Measurements from ENCODE around the gene RIN3. TPM values are rescaled to one million over a fixed set of nuclear protein-coding genes. Genes with fewer than 3 reads are reported as not detected.

RIN3 gene
- total RNA-seq, 1 experiment from 2014 or later = 1.5 TPM

DNA sequence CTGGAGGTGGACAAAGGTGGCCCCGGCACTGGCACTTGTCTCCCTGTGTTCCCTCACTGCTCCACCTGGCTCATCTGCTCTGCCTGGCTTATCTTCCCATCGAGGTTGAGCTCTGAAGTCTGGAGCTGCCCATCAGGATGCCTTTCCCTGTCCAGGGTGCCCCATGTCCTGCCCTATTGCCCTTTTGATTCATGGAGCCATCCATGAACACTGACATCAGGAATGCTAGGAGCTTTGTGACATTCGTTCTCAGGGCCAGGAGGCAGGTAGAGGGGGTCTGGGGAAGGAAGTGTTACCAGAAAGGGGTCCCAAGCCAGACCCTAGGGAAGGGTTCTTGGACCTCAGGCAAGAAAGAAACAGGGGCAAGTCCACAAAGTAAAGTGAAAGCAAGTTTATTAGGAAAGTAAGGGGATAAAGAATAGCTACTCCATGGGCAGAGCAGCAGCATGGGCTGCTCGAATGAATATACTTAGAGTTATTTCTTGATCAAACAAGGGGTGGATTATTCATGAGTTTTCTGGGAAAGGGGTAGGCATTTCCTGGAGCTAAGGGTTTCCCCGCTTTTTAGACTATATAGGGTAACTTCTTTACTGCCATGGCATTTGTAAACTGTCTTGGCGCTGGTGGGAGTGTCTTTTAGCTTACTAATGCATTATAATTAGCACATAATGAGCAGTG lies 51.6 kb downstream of the RIN3 start:
- Histone ChIP-seq H3K9ac (ENCODE audit: extremely low read depth, insufficient read length, low read length) (no peak overlapping the region), H3K4me2 (ENCODE audit: insufficient read depth, insufficient read length, low read length) (no peak overlapping the region), H3K79me1 (ENCODE audit: insufficient read depth, low read depth, low read length, poor library complexity, severe bottlenecking) (no peaks in the 10 kb centered on the region), H3K4ac (ENCODE audit: low read depth, low read length) (no peak overlapping the region), H4K91ac (ENCODE audit: insufficient read length, low read depth, low read length) (no peak overlapping the region), H2AFZ (ENCODE audit: low read length) (no peak overlapping the region), H3K56ac (ENCODE audit: insufficient read length, low read depth, low read length) (no peak overlapping the region), H3K18ac (ENCODE audit: insufficient read length, low read depth, low read length) (no peak overlapping the region), H2BK5ac (ENCODE audit: insufficient read length, low read length) (no peak overlapping the region), H3T11ph (ENCODE audit: low read length) (no peak overlapping the region), H2BK15ac (ENCODE audit: low read depth, low read length) (no peak overlapping the region), H2BK120ac (ENCODE audit: low read depth, low read length, poor library complexity, severe bottlenecking) (no peak overlapping the region), H3K4me1 (ENCODE audit: insufficient read depth, low read length) (no peaks in the 10 kb centered on the region), H4K8ac (replicated peaks; ENCODE audit: insufficient read length, low read depth, low read length) (no peak overlapping the region), H3K9me3 (ENCODE audit: control insufficient read depth, low read depth, low read length) (no peaks in the 10 kb centered on the region), H3K23me2 (ENCODE audit: insufficient read length, low read depth, low read length, poor library complexity, severe bottlenecking) (no peaks in the 10 kb centered on the region), H2BK12ac (ENCODE audit: insufficient read length, low read depth, low read length) (no peak overlapping the region), H2BK20ac (ENCODE audit: low read depth, low read length, poor library complexity, severe bottlenecking) (no peak overlapping the region), H4K20me1 (ENCODE audit: control insufficient read depth, insufficient read depth, insufficient read length) (no peaks in the 10 kb centered on the region), H4K5ac (ENCODE audit: insufficient read length, low read depth, low read length) (no peak overlapping the region), H3K14ac (ENCODE audit: insufficient read depth, low read length) (no peak overlapping the region), H3K79me2 (ENCODE audit: insufficient read depth, low read length) (no peaks in the 10 kb centered on the region), H2AK5ac (ENCODE audit: insufficient read length, low read length) (no peak overlapping the region), H3K23ac (ENCODE audit: insufficient read length, low read depth, low read length) (no peak overlapping the region), H3K27me3 (ENCODE audit: insufficient read depth, low read length) (no peaks in the 10 kb centered on the region), H3K27ac (ENCODE audit: insufficient read length, low read depth, low read length) (no peak overlapping the region)
- H3K9me3 Mint-ChIP-seq = peaks cover 0 to 8% of the 10 kb centered on the region in 2 experiments; a peak in 3 of 5 replicates
- H3K27me3 Mint-ChIP-seq (ENCODE audit: low read depth) = peaks cover 8% of the 10 kb centered on the region
- TF ChIP-seq, protein P1, sequence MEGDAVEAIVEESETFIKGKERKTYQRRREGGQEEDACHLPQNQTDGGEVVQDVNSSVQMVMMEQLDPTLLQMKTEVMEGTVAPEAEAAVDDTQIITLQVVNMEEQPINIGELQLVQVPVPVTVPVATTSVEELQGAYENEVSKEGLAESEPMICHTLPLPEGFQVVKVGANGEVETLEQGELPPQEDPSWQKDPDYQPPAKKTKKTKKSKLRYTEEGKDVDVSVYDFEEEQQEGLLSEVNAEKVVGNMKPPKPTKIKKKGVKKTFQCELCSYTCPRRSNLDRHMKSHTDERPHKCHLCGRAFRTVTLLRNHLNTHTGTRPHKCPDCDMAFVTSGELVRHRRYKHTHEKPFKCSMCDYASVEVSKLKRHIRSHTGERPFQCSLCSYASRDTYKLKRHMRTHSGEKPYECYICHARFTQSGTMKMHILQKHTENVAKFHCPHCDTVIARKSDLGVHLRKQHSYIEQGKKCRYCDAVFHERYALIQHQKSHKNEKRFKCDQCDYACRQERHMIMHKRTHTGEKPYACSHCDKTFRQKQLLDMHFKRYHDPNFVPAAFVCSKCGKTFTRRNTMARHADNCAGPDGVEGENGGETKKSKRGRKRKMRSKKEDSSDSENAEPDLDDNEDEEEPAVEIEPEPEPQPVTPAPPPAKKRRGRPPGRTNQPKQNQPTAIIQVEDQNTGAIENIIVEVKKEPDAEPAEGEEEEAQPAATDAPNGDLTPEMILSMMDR (conservative IDR thresholded peaks at IDR 0.05) = no peak
- H3K4me3 Mint-ChIP-seq = no peak overlapping the region
- H3K4me1 Mint-ChIP-seq = peaks cover 0 to 3% of the 10 kb centered on the region in 2 experiments; a peak in 2 of 4 replicates
- H3K27ac Mint-ChIP-seq = no peak overlapping the region
- DNase-seq = no peak
- peaks cover 0 to 7% (median 2%) of the 10 kb centered on the region in 3 experiments; a peak in 3 of 7 replicates for H3K36me3 Mint-ChIP-seq (ENCODE audit: insufficient read depth in 1 of 3, low read depth in 3 of 3)
- no CpG with 5 or more reads among the region's 6 CpGs for WGBS (ENCODE audit: extremely low coverage, insufficient read length, low lambda C conversion rate)
